ENCODE data around the gene TPCN2.

TPCN2 gene

GRCh38 chr11:69092263-69092662 is 43.5 kb downstream of the TPCN2 start:
- TF ChIP-seq EZH2 (IDR thresholded peaks at IDR 0.05) (no peak), POLR2AphosphoS5 (IDR thresholded peaks at IDR 0.05; ENCODE audit: borderline replicate concordance, low read depth, low read length) (no peak), FOXP2 (optimal IDR thresholded peaks at IDR 0.05; ENCODE audit: control extremely low read depth, extremely low read length, insufficient read depth) (no peak)
- Histone ChIP-seq H3K27ac (no peak overlapping the region), H3K36me3 (ENCODE audit: insufficient read depth, low read length) (peaks cover 22% of the 10 kb centered on the region), H3K9me3 (ENCODE audit: low read depth, low read length) (no peaks in the 10 kb centered on the region), H3K4me3 (no peak overlapping the region), H3K9ac (ENCODE audit: insufficient read length) (no peak overlapping the region)
- no peak for DNase-seq (ENCODE audit: low read depth, low spot score)

DNA sequence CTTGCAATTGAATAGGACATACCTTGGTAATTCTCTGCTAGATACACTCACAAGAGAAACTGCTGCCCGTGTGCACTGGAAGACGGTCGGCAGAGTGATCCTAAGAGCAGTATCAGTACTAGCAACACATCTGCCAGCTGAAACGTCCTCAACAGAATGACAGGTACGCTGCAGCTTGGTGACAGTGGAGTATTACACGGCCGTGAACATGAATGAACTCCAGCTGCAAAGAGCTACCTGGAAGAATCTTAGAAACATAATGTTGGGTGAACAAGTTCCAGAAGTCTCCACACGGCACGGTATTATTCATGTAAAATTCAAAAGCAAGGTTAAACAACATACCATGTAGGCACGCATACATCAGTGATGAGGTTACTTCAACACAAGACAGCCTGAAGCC is 44.4 kb downstream of the TPCN2 start:
- no peaks in the 10 kb centered on the region for H3K9me3 ChIP-seq (ENCODE audit: low read depth, low read length)
- TF ChIP-seq FOXP2 (optimal IDR thresholded peaks at IDR 0.05; ENCODE audit: control extremely low read depth, extremely low read length, insufficient read depth): no peak
- no peak for TF ChIP-seq POLR2AphosphoS5 (IDR thresholded peaks at IDR 0.05; ENCODE audit: borderline replicate concordance, low read depth, low read length)
- TF ChIP-seq EZH2 (IDR thresholded peaks at IDR 0.05): no peak
- no peak overlapping the region for H3K9ac ChIP-seq (ENCODE audit: insufficient read length)
- H3K4me3 ChIP-seq: no peak overlapping the region
- H3K36me3 ChIP-seq (ENCODE audit: insufficient read depth, low read length): peaks cover 22% of the 10 kb centered on the region
- H3K27ac ChIP-seq: no peak overlapping the region
- no peak for DNase-seq (ENCODE audit: low read depth, low spot score)

- no peak for TF ChIP-seq POLR2AphosphoS5 (IDR thresholded peaks at IDR 0.05; ENCODE audit: borderline replicate concordance, low read depth, low read length)
- no peak for TF ChIP-seq EZH2 (IDR thresholded peaks at IDR 0.05)
- TF ChIP-seq FOXP2 (optimal IDR thresholded peaks at IDR 0.05; ENCODE audit: control extremely low read depth, extremely low read length, insufficient read depth): no peak
- no peak for DNase-seq (ENCODE audit: low read depth, low spot score)
- no peak overlapping the region for H3K9ac ChIP-seq (ENCODE audit: insufficient read length)
These were observed 45.6 kb downstream of the TPCN2 start for GRCh38 chr11:69094111-69094914.

GRCh38 chr11:69094915-69095290 is 46.2 kb downstream of the TPCN2 start:
- no peak for DNase-seq (ENCODE audit: low read depth, low spot score)
- H3K27ac ChIP-seq: no peak overlapping the region
- H3K36me3 ChIP-seq (ENCODE audit: insufficient read depth, low read length): peaks cover 22% of the 10 kb centered on the region
- H3K9me3 ChIP-seq (ENCODE audit: low read depth, low read length): no peaks in the 10 kb centered on the region
- H3K9ac ChIP-seq (ENCODE audit: insufficient read length): no peak overlapping the region
- no peak overlapping the region for H3K4me3 ChIP-seq
- TF ChIP-seq POLR2AphosphoS5 (IDR thresholded peaks at IDR 0.05; ENCODE audit: borderline replicate concordance, low read depth, low read length) (no peak), EZH2 (IDR thresholded peaks at IDR 0.05) (no peak), FOXP2 (optimal IDR thresholded peaks at IDR 0.05; ENCODE audit: control extremely low read depth, extremely low read length, insufficient read depth) (no peak)

More at GRCh38 chr11:69094111-69094914, 45.6 kb downstream of the TPCN2 start:
- peaks cover 22% of the 10 kb centered on the region for H3K36me3 ChIP-seq (ENCODE audit: insufficient read depth, low read length)
- no peak overlapping the region for H3K27ac ChIP-seq
- no peak overlapping the region for H3K4me3 ChIP-seq
- H3K9me3 ChIP-seq (ENCODE audit: low read depth, low read length): no peaks in the 10 kb centered on the region

- TF ChIP-seq FOXP2 (optimal IDR thresholded peaks at IDR 0.05; ENCODE audit: control extremely low read depth, extremely low read length, insufficient read depth): no peak
- TF ChIP-seq EZH2 (IDR thresholded peaks at IDR 0.05): no peak
These were observed 46.6 kb downstream of the TPCN2 start for GRCh38 chr11:69095300-69095699.

DNA sequence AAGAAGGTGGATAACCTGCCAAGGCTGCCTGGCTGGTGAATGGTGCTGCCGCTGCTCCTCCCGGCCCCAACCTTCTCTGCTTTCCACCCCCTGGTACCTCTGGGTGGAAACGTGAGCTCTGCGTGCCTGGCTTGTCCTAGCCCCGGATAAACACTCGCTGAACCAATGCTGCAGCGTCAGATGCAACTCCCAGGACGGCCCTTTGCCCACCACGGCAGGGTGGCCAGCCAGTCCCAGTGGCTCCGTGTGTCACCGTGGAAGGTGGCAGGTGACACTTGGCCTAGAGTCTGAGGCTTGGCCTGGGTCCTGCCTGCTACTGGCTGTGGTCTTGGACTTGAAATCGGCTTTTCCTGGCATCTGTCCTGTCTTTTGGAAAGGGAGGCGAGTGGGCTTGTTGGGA is 47.7 kb downstream of the TPCN2 start:
- H3K4me3 ChIP-seq: no peak overlapping the region
- H3K9ac ChIP-seq (ENCODE audit: insufficient read length): no peak overlapping the region
- no peaks in the 10 kb centered on the region for H3K9me3 ChIP-seq (ENCODE audit: low read depth, low read length)
- TF ChIP-seq FOXP2 (optimal IDR thresholded peaks at IDR 0.05; ENCODE audit: control extremely low read depth, extremely low read length, insufficient read depth) (no peak), POLR2AphosphoS5 (IDR thresholded peaks at IDR 0.05; ENCODE audit: borderline replicate concordance, low read depth, low read length) (no peak), EZH2 (IDR thresholded peaks at IDR 0.05) (no peak)
- DNase-seq (ENCODE audit: low read depth, low spot score): no peak
- no peak overlapping the region for H3K27ac ChIP-seq
- peaks cover 14% of the 10 kb centered on the region for H3K36me3 ChIP-seq (ENCODE audit: insufficient read depth, low read length)

More at GRCh38 chr11:69095300-69095699, 46.6 kb downstream of the TPCN2 start:
- Histone ChIP-seq H3K9ac (ENCODE audit: insufficient read length) (no peak overlapping the region), H3K4me3 (no peak overlapping the region), H3K27ac (no peak overlapping the region), H3K9me3 (ENCODE audit: low read depth, low read length) (no peaks in the 10 kb centered on the region), H3K36me3 (ENCODE audit: insufficient read depth, low read length) (peaks cover 18% of the 10 kb centered on the region)
- no peak for DNase-seq (ENCODE audit: low read depth, low spot score)

GRCh38 chr11:69097263-69097662 is 48.5 kb downstream of the TPCN2 start:
- no peak overlapping the region for H3K27ac ChIP-seq
- DNase-seq (ENCODE audit: low read depth, low spot score): no peak
- no peak for TF ChIP-seq EZH2 (IDR thresholded peaks at IDR 0.05)
- no peak for TF ChIP-seq FOXP2 (optimal IDR thresholded peaks at IDR 0.05; ENCODE audit: control extremely low read depth, extremely low read length, insufficient read depth)
- no peak; the same call in 1 of the 2 replicates for TF ChIP-seq POLR2AphosphoS5 (IDR thresholded peaks at IDR 0.05; ENCODE audit: borderline replicate concordance, low read depth, low read length)
- H3K9ac ChIP-seq (ENCODE audit: insufficient read length): no peak overlapping the region
- no peaks in the 10 kb centered on the region for H3K9me3 ChIP-seq (ENCODE audit: low read depth, low read length)
- H3K36me3 ChIP-seq (ENCODE audit: insufficient read depth, low read length): peaks cover 9% of the 10 kb centered on the region
- no peak overlapping the region for H3K4me3 ChIP-seq

DNA sequence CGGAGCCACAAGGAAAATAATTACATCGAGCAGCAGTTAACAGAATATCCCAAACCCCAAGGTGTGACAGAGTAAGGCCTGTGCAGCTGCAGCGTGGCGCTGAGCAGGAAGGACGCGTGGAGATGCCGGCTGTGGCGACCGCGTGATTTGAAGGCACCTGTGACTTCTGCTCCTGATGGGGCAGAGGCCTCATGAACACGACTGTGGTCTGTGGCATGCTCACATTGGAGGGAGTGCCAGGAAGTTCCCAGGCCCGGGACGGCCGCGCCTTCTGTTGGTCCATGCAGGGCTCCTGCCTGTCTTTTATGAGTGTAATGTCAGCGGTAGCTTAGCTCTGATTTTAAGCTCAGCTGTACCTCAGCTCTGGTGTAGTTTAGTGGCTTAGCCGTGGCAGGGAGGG is 50.4 kb downstream of the TPCN2 start:
- H3K9me3 ChIP-seq (ENCODE audit: low read depth, low read length): no peaks in the 10 kb centered on the region
- H3K9ac ChIP-seq (ENCODE audit: insufficient read length): no peak overlapping the region
- no peak overlapping the region for H3K4me3 ChIP-seq
- TF ChIP-seq FOXP2 (optimal IDR thresholded peaks at IDR 0.05; ENCODE audit: control extremely low read depth, extremely low read length, insufficient read depth) (no peak), POLR2AphosphoS5 (IDR thresholded peaks at IDR 0.05; ENCODE audit: borderline replicate concordance, low read depth, low read length) (no peak), EZH2 (IDR thresholded peaks at IDR 0.05) (no peak)
- H3K36me3 ChIP-seq (ENCODE audit: insufficient read depth, low read length): no peaks in the 10 kb centered on the region
- H3K27ac ChIP-seq: peak overlapping the region; percentile 60
- DNase-seq (ENCODE audit: low read depth, low spot score): no peak
